A673 (cell line): ENCODE measurements around the gene ZNF487.

Experiments
- CTCF ChIP-seq: fragments of 300-800, 200-600 bp; sonication (generic); conservative IDR thresholded peaks from 2 replicates; pipeline ENCODE4 v1.5.1; 2017; ENCODE audit warnings: low read depth, mild to moderate bottlenecking, antibody characterized with exemption, low read length, moderate library complexity, mixed read lengths
- EZH2 ChIP-seq: fragments of 200-600 bp; sonication (generic); IDR thresholded peaks from 2 replicates; pipeline ENCODE4 v1.6.1; 2017; ENCODE audit warnings: borderline replicate concordance, low read depth, mild to moderate bottlenecking, mixed read lengths, antibody characterized with exemption, low read length; ENCODE audit not compliant: poor library complexity, severe bottlenecking

GRCh38 chr10:43396061-43396927 is 40.6 kb upstream of the ZNF487 start:
- TF ChIP-seq CTCF (no peak), EZH2 (no peak)
